ENCODE measurements around the gene APOBEC3A. TPM values are rescaled to one million over a fixed set of nuclear protein-coding genes. Genes with fewer than 3 reads are reported as not detected.
A peak's percentile ranks its signal among the peaks of the same experiment; 100 is the strongest.
"Not testable (repeated sequence)": the region's sequence is repeated elsewhere in the genome, so short reads cannot be mapped to it uniquely, and the experiment has no call there.

Gene APOBEC3A
- total RNA-seq, 1 donor from 2014 or later: not detected

GRCh38 chr22:38981005-38981991, 23.9 kb downstream of the APOBEC3A start:
- Mint-ChIP-seq H3K4me3 (ENCODE audit: unreplicated experiment) (peak overlapping the region; percentile 78), H3K9me3 (ENCODE audit: low read depth) (peaks cover 8% of the 10 kb centered on the region)
- DNase-seq (ENCODE audit: low spot score): peak; percentile 49

GRCh38 chr22:38981992-38982927, 24.9 kb downstream of the APOBEC3A start, which contains the start of gene APOBEC3B:
Gene APOBEC3B (plus strand): TSS chr22:38982347. CDS start chr22:38982454, 107 bp downstream.
- Mint-ChIP-seq H3K9me3 (ENCODE audit: low read depth) (peaks cover 5% of the 10 kb centered on the region), H3K27ac (ENCODE audit: unreplicated experiment) (peak within 1 kb of the TSS; percentile 67), H3K4me3 (ENCODE audit: unreplicated experiment) (peak within 1 kb of the TSS; percentile 78), H3K4me1 (ENCODE audit: low read depth) (peaks cover 17% of the 10 kb centered on the region), H3K36me3 (ENCODE audit: low read depth) (no peaks in the 10 kb centered on the region), H3K27me3 (ENCODE audit: low read depth) (no peaks in the 10 kb centered on the region)
- DNase-seq (ENCODE audit: low spot score): peak; percentile 53
- no peak for TF ChIP-seq CTCF (IDR thresholded peaks at IDR 0.05)

More at GRCh38 chr22:38981005-38981991, 23.9 kb downstream of the APOBEC3A start:
- H3K36me3 Mint-ChIP-seq (ENCODE audit: low read depth): no peaks in the 10 kb centered on the region
- no peaks in the 10 kb centered on the region for H3K27me3 Mint-ChIP-seq (ENCODE audit: low read depth)
- H3K4me1 Mint-ChIP-seq (ENCODE audit: low read depth): peaks cover 17% of the 10 kb centered on the region
- peak overlapping the region; percentile 12 for H3K27ac Mint-ChIP-seq (ENCODE audit: unreplicated experiment)
- peak; percentile 67 for TF ChIP-seq CTCF (IDR thresholded peaks at IDR 0.05)

GRCh38 chr22:38984224-38984623, 26.8 kb downstream of the APOBEC3A start:
- Mint-ChIP-seq H3K4me1 (ENCODE audit: low read depth) (peaks cover 17% of the 10 kb centered on the region), H3K36me3 (ENCODE audit: low read depth) (no peaks in the 10 kb centered on the region), H3K4me3 (ENCODE audit: unreplicated experiment) (no peak overlapping the region), H3K27me3 (ENCODE audit: low read depth) (no peaks in the 10 kb centered on the region), H3K9me3 (ENCODE audit: low read depth) (peaks cover 5% of the 10 kb centered on the region), H3K27ac (ENCODE audit: unreplicated experiment) (no peak overlapping the region)
- TF ChIP-seq CTCF (IDR thresholded peaks at IDR 0.05): no peak
- no peak for DNase-seq (ENCODE audit: low spot score)

GRCh38 chr22:38984784-38985757, 27.7 kb downstream of the APOBEC3A start:
- H3K27ac Mint-ChIP-seq (ENCODE audit: unreplicated experiment); H3K27me3 Mint-ChIP-seq (ENCODE audit: low read depth); H3K9me3 Mint-ChIP-seq (ENCODE audit: low read depth); H3K4me3 Mint-ChIP-seq (ENCODE audit: unreplicated experiment); H3K36me3 Mint-ChIP-seq (ENCODE audit: low read depth): not testable (repeated sequence)
- DNase-seq (ENCODE audit: low spot score): peak; percentile 33
- H3K4me1 Mint-ChIP-seq (ENCODE audit: low read depth): peaks cover 17% of the 10 kb centered on the region

GRCh38 chr22:38986629-38987028, 29.2 kb downstream of the APOBEC3A start:
- H3K9me3 Mint-ChIP-seq (ENCODE audit: low read depth): peaks cover 5% of the 10 kb centered on the region
- H3K4me1 Mint-ChIP-seq (ENCODE audit: low read depth): peaks cover 13% of the 10 kb centered on the region
- TF ChIP-seq CTCF (IDR thresholded peaks at IDR 0.05): no peak
- H3K27me3 Mint-ChIP-seq (ENCODE audit: low read depth): no peaks in the 10 kb centered on the region
- no peak overlapping the region for H3K4me3 Mint-ChIP-seq (ENCODE audit: unreplicated experiment)
- no peaks in the 10 kb centered on the region for H3K36me3 Mint-ChIP-seq (ENCODE audit: low read depth)
- no peak overlapping the region for H3K27ac Mint-ChIP-seq (ENCODE audit: unreplicated experiment)
- DNase-seq (ENCODE audit: low spot score): no peak
